ENCODE measurements around the gene SPECC1L.
A peak's percentile ranks its signal among the peaks of the same experiment; 100 is the strongest.
"Not testable (repeated sequence)": the region's sequence is repeated elsewhere in the genome, so short reads cannot be mapped to it uniquely, and the experiment has no call there.

Gene SPECC1L

GRCh38 chr22:24285245-24285644 is 14.6 kb downstream of the SPECC1L start:
- peak; percentile 19 for DNase-seq

GRCh38 chr22:24287212-24287611 is 16.6 kb downstream of the SPECC1L start:
- DNase-seq = not testable (repeated sequence)

- not testable (repeated sequence) for DNase-seq
These were observed 17.2 kb downstream of the SPECC1L start for GRCh38 chr22:24287801-24288200.

- DNase-seq = no peak
These were observed 18.5 kb downstream of the SPECC1L start for GRCh38 chr22:24289114-24289513.

- no peak for DNase-seq
These were observed 19.1 kb downstream of the SPECC1L start for GRCh38 chr22:24289741-24290163.

GRCh38 chr22:24290459-24290858 is 19.8 kb downstream of the SPECC1L start:
- DNase-seq = no peak

GRCh38 chr22:24291515-24292201 is 21.0 kb downstream of the SPECC1L start:
- DNase-seq = no peak

GRCh38 chr22:24292202-24292830 is 21.7 kb downstream of the SPECC1L start:
- not testable (repeated sequence) for DNase-seq

- DNase-seq = not testable (repeated sequence)
These were observed 24.3 kb downstream of the SPECC1L start for GRCh38 chr22:24294913-24295312.

- not testable (repeated sequence) for DNase-seq
These were observed 28.0 kb downstream of the SPECC1L start for GRCh38 chr22:24298497-24299155.

GRCh38 chr22:24300522-24300921 is 29.9 kb downstream of the SPECC1L start:
- DNase-seq = not testable (repeated sequence)

GRCh38 chr22:24302591-24302990 is 32.0 kb downstream of the SPECC1L start:
- DNase-seq = no peak

- no peak for DNase-seq
These were observed 32.4 kb downstream of the SPECC1L start for GRCh38 chr22:24303007-24303406.

- DNase-seq = no peak
These were observed 33.5 kb downstream of the SPECC1L start for GRCh38 chr22:24304062-24304675.

GRCh38 chr22:24305260-24305692 is 34.6 kb downstream of the SPECC1L start:
- peak; percentile 28 for DNase-seq

- DNase-seq = no peak
These were observed 40.3 kb downstream of the SPECC1L start for GRCh38 chr22:24310969-24311368.

GRCh38 chr22:24315367-24315966 is 44.8 kb downstream of the SPECC1L start:
- no peak for DNase-seq

- not testable (repeated sequence) for DNase-seq
These were observed 45.6 kb downstream of the SPECC1L start for GRCh38 chr22:24316264-24316663.

- DNase-seq = not testable (repeated sequence)
These were observed 46.9 kb downstream of the SPECC1L start for GRCh38 chr22:24317511-24317910.

GRCh38 chr22:24319451-24319850 is 48.8 kb downstream of the SPECC1L start:
- DNase-seq = no peak

GRCh38 chr22:24321999-24322398 is 51.4 kb downstream of the SPECC1L start:
- no peak for DNase-seq

- DNase-seq = no peak
These were observed 51.9 kb downstream of the SPECC1L start for GRCh38 chr22:24322522-24322921.

- no peak for DNase-seq
These were observed 52.6 kb downstream of the SPECC1L start for GRCh38 chr22:24323233-24323632.
